Kidney epithelial cell (primary cell): Measurements from ENCODE around the gene KRTAP10-5. TPM values are rescaled to one million over a fixed set of nuclear protein-coding genes. Genes with fewer than 3 reads are reported as not detected.

Experiments used
- DNase-seq: peaks from one replicate; pipeline ENCODE4 v3.0.0-alpha.2; 2010; ENCODE audit warnings: low read depth
- H3K27me3 ChIP-seq: 2 replicates; pipeline ENCODE4 v1.6.0; 2011; ENCODE audit warnings: low read length; ENCODE audit not compliant: control insufficient read depth, insufficient read depth
- H3K36me3 ChIP-seq: 2 replicates; pipeline ENCODE4 v1.5.1; 2011; ENCODE audit warnings: low read length; ENCODE audit not compliant: control insufficient read depth, insufficient read depth
- H3K4me3 ChIP-seq: 2 replicates; pipeline ENCODE4 v1.5.1; 2011; ENCODE audit warnings: low read depth, mild to moderate bottlenecking, control low read depth, low read length
- CTCF ChIP-seq: IDR thresholded peaks from 2 replicates; pipeline ENCODE4 v1.5.1; 2011; ENCODE audit warnings: mild to moderate bottlenecking, moderate library complexity, low read length, control low read depth, inconsistent platforms; ENCODE audit not compliant: insufficient read depth, poor library complexity, severe bottlenecking
- total RNA-seq: library from RNA; depleted of rRNA; stranded (reverse); fragments of >200 nt; gene quantifications from 2 replicates; pipeline ENCODE4 v1.2.3, GENCODE V29; 2015

Gene KRTAP10-5
- total RNA-seq, 1 donor from 2014 or later = not detected

- Histone ChIP-seq H3K4me3 (no peak overlapping the region), H3K27me3 (peaks cover 6% of the 10 kb centered on the region), H3K36me3 (no peaks in the 10 kb centered on the region)
- no peak for TF ChIP-seq CTCF
- DNase-seq = no peak
Measured at GRCh38 chr21:44615911-44616590, 35.6 kb upstream of the KRTAP10-5 start.

GRCh38 chr21:44615466-44615865 lies 35.1 kb upstream of the KRTAP10-5 start:
- no peak overlapping the region for H3K4me3 ChIP-seq
- no peak for TF ChIP-seq CTCF
- DNase-seq = no peak
- peaks cover 6% of the 10 kb centered on the region for H3K27me3 ChIP-seq
- no peaks in the 10 kb centered on the region for H3K36me3 ChIP-seq

GRCh38 chr21:44614961-44615391 lies 34.6 kb upstream of the KRTAP10-5 start:
- Histone ChIP-seq H3K4me3 (no peak overlapping the region), H3K27me3 (peaks cover 6% of the 10 kb centered on the region), H3K36me3 (no peaks in the 10 kb centered on the region)
- TF ChIP-seq CTCF = no peak
- no peak for DNase-seq

- Histone ChIP-seq H3K4me3 (no peak overlapping the region), H3K27me3 (peaks cover 6% of the 10 kb centered on the region), H3K36me3 (no peaks in the 10 kb centered on the region)
- TF ChIP-seq CTCF = no peak
- DNase-seq = no peak
Measured at GRCh38 chr21:44614161-44614631, 33.8 kb upstream of the KRTAP10-5 start.

- TF ChIP-seq CTCF = no peak
- Histone ChIP-seq H3K4me3 (no peak overlapping the region), H3K36me3 (no peaks in the 10 kb centered on the region), H3K27me3 (peaks cover 6% of the 10 kb centered on the region)
- no peak for DNase-seq
Measured at GRCh38 chr21:44613386-44614155, 33.2 kb upstream of the KRTAP10-5 start.
